Measurements from ENCODE around the gene POLA2.

The POLA2 gene

GRCh38 chr11:65300621-65301275 lies 39.0 kb downstream of the POLA2 start:
- H3K4me1 Mint-ChIP-seq, result peaks cover 34% of the 10 kb centered on the region
- DNase-seq, result no peak
- peaks cover 17% of the 10 kb centered on the region for H3K36me3 Mint-ChIP-seq (ENCODE audit: low read depth)
- no peak for TF ChIP-seq CTCF (IDR thresholded peaks at IDR 0.05)
- no peak overlapping the region for H3K27ac Mint-ChIP-seq
- H3K27me3 Mint-ChIP-seq (ENCODE audit: low read depth, poor library complexity), result no peaks in the 10 kb centered on the region
- no peak overlapping the region for H3K4me3 Mint-ChIP-seq
- H3K9me3 Mint-ChIP-seq, result no peaks in the 10 kb centered on the region

GRCh38 chr11:65301491-65302329 lies 39.9 kb downstream of the POLA2 start:
- peak; percentile 73 for DNase-seq
- Mint-ChIP-seq H3K27ac (peak overlapping the region; percentile 87), H3K4me3 (peak overlapping the region; percentile 47), H3K9me3 (no peaks in the 10 kb centered on the region), H3K4me1 (peaks cover 34% of the 10 kb centered on the region), H3K36me3 (ENCODE audit: low read depth) (peaks cover 10% of the 10 kb centered on the region), H3K27me3 (ENCODE audit: low read depth, poor library complexity) (no peaks in the 10 kb centered on the region)
- TF ChIP-seq CTCF (IDR thresholded peaks at IDR 0.05), result no peak

- peaks cover 10% of the 10 kb centered on the region for H3K36me3 Mint-ChIP-seq (ENCODE audit: low read depth)
- no peaks in the 10 kb centered on the region for H3K27me3 Mint-ChIP-seq (ENCODE audit: low read depth, poor library complexity)
- DNase-seq, result no peak
- no peaks in the 10 kb centered on the region for H3K9me3 Mint-ChIP-seq
- TF ChIP-seq CTCF (IDR thresholded peaks at IDR 0.05), result no peak
- peaks cover 32% of the 10 kb centered on the region for H3K4me1 Mint-ChIP-seq
- H3K27ac Mint-ChIP-seq, result no peak overlapping the region
- no peak overlapping the region for H3K4me3 Mint-ChIP-seq
Observed at GRCh38 chr11:65303555-65303954, 41.8 kb downstream of the POLA2 start.

- DNase-seq, result no peak
- no peaks in the 10 kb centered on the region for H3K9me3 Mint-ChIP-seq
- no peak overlapping the region for H3K27ac Mint-ChIP-seq
- H3K4me3 Mint-ChIP-seq, result no peak overlapping the region
- peaks cover 10% of the 10 kb centered on the region for H3K36me3 Mint-ChIP-seq (ENCODE audit: low read depth)
- peaks cover 28% of the 10 kb centered on the region for H3K4me1 Mint-ChIP-seq
- no peaks in the 10 kb centered on the region for H3K27me3 Mint-ChIP-seq (ENCODE audit: low read depth, poor library complexity)
- TF ChIP-seq CTCF (IDR thresholded peaks at IDR 0.05), result no peak
Observed at GRCh38 chr11:65304110-65304509, 42.3 kb downstream of the POLA2 start.

- peaks cover 10% of the 10 kb centered on the region for H3K36me3 Mint-ChIP-seq (ENCODE audit: low read depth)
- no peak for DNase-seq
- no peaks in the 10 kb centered on the region for H3K27me3 Mint-ChIP-seq (ENCODE audit: low read depth, poor library complexity)
- no peak for TF ChIP-seq CTCF (IDR thresholded peaks at IDR 0.05)
- peaks cover 28% of the 10 kb centered on the region for H3K4me1 Mint-ChIP-seq
- no peak overlapping the region for H3K27ac Mint-ChIP-seq
- H3K4me3 Mint-ChIP-seq, result no peak overlapping the region
- H3K9me3 Mint-ChIP-seq, result no peaks in the 10 kb centered on the region
Observed at GRCh38 chr11:65304613-65305012, 42.9 kb downstream of the POLA2 start.
